Bronchial epithelial cell (primary cell): ENCODE results near the gene WDR4. TPM values are rescaled to one million over a fixed set of nuclear protein-coding genes. Genes with fewer than 3 reads are reported as not detected.
"Not testable (repeated sequence)": the region's sequence is repeated elsewhere in the genome, so short reads cannot be mapped to it uniquely, and the experiment has no call there.

ENCODE experiments used
- DNase-seq: peaks from one replicate; pipeline ENCODE4 v3.0.0-alpha.2; 2010; ENCODE audit warnings: low read depth
- FAIRE-seq: peaks from 2 replicates; lab custom pipeline; 2011; peaks lifted over from hg19 to GRCh38; lab: Jason Lieb, UNC
- H3K27me3 ChIP-seq: 2 replicates; pipeline ENCODE4 v1.5.1; 2011; ENCODE audit warnings: low read length; ENCODE audit not compliant: control insufficient read depth, insufficient read depth
- H3K36me3 ChIP-seq: 2 replicates; pipeline ENCODE4 v1.5.1; 2011; ENCODE audit warnings: low read length; ENCODE audit not compliant: control insufficient read depth, insufficient read depth
- H3K4me3 ChIP-seq: 2 replicates; pipeline ENCODE4 v1.5.1; 2011; ENCODE audit warnings: mild to moderate bottlenecking, low read depth, low read length, control low read depth
- total RNA-seq: library from RNA; depleted of rRNA; stranded (reverse); fragments of >200 nt; gene quantifications from 2 replicates; pipeline ENCODE4 v1.2.1, GENCODE V29; 2014
- TF ChIP-seq, protein P1 (sequence below): IDR thresholded peaks from 2 replicates; pipeline ENCODE4 v1.5.1; 2011; ENCODE audit warnings: mild to moderate bottlenecking, moderate library complexity, low read length, control low read depth, inconsistent platforms; ENCODE audit not compliant: insufficient read depth, severe bottlenecking

The WDR4 gene, protein sequence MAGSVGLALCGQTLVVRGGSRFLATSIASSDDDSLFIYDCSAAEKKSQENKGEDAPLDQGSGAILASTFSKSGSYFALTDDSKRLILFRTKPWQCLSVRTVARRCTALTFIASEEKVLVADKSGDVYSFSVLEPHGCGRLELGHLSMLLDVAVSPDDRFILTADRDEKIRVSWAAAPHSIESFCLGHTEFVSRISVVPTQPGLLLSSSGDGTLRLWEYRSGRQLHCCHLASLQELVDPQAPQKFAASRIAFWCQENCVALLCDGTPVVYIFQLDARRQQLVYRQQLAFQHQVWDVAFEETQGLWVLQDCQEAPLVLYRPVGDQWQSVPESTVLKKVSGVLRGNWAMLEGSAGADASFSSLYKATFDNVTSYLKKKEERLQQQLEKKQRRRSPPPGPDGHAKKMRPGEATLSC
- 16.3 and 28.4 TPM in 2 replicates for total RNA-seq

DNA sequence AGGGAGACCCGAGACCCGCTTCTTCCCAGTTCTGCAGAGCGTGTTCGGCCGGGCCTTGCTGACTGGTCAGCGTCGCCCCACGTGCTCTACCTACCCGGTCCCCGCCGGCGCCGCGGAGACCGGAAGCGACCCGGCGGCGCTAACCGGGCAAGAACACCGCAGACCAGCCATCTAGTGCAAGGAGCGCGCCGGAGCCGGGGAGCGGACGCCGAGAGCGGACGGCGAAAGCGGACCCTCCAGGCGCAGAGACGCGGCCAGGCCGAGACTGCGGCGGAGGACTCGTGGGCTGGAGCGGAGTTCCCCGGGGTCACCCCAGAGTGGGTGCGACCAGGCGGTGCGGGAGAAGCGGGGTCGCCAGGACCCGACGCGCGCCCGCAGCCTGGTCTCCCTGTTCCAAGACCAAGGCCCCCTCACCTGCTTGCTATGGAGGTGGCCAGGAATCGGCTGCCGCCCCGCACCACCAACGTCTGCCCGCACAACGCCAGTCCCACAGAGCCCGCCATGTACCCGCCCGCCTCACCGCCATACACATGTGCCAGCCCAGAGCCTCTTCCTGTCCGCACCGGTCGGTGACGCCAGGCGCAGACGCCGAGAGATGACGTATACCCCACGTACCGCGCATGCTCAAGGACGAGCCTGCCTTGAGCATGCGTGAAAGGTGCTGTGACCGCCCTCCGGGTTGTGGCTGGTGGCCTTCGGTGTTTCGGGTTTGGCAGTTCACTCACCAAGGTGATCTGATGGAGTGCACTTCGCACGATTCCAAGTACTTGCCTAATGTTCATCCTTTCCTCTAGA is at the start of gene WDR4:
Gene WDR4 (minus strand): TSS at position 547 of the 795 bp plus-strand sequence. CDS start 44 bp downstream, at position 503.
- peak; percentile 55 for FAIRE-seq

DNA sequence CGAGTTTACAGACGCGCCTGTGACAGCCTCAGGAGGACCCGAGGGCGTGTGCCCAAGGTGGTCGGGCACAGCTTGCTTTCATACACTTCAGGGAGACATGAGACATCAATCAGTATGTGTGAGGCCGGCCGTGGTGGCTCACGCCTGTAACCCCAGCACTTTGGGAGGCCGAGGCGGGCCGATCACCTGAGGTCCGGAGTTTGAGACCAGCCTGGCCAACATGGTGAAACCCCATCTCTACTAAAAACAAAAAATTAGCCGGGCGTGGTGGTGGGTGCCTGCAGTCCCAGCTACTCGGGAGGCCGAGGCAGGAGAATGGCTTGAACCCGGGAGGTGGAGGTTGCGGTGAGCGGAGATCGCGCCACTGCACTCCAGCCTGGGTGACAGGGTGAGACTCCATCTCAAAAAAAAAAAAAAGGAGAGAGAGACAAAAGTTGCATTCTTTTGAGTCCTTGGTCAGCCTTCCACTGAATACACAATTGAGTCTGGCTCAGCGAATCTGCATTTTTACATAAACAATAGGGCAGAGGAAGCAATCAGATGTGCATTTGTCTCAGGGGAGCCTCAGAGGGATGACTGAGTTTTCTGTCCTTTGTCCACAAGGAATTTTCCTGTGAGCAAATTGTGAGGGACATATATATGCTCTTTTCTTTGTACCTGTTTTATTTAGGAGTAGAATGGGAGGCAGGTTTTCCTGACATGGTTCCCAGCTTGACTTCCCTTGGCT is 48.3 kb upstream of the WDR4 start:
- FAIRE-seq, H3K4me3 ChIP-seq, DNase-seq: not testable (repeated sequence)

More for the DNA sequence above, at the start of gene WDR4:
- TF ChIP-seq, protein P1, sequence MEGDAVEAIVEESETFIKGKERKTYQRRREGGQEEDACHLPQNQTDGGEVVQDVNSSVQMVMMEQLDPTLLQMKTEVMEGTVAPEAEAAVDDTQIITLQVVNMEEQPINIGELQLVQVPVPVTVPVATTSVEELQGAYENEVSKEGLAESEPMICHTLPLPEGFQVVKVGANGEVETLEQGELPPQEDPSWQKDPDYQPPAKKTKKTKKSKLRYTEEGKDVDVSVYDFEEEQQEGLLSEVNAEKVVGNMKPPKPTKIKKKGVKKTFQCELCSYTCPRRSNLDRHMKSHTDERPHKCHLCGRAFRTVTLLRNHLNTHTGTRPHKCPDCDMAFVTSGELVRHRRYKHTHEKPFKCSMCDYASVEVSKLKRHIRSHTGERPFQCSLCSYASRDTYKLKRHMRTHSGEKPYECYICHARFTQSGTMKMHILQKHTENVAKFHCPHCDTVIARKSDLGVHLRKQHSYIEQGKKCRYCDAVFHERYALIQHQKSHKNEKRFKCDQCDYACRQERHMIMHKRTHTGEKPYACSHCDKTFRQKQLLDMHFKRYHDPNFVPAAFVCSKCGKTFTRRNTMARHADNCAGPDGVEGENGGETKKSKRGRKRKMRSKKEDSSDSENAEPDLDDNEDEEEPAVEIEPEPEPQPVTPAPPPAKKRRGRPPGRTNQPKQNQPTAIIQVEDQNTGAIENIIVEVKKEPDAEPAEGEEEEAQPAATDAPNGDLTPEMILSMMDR, result no peak
- peak; percentile 93 for DNase-seq
- H3K27me3 ChIP-seq, result no peaks in the 10 kb centered on the region
- H3K4me3 ChIP-seq, result peak within 1 kb of the TSS; percentile 93
- H3K36me3 ChIP-seq, result peaks cover 3% of the 10 kb centered on the region

DNA sequence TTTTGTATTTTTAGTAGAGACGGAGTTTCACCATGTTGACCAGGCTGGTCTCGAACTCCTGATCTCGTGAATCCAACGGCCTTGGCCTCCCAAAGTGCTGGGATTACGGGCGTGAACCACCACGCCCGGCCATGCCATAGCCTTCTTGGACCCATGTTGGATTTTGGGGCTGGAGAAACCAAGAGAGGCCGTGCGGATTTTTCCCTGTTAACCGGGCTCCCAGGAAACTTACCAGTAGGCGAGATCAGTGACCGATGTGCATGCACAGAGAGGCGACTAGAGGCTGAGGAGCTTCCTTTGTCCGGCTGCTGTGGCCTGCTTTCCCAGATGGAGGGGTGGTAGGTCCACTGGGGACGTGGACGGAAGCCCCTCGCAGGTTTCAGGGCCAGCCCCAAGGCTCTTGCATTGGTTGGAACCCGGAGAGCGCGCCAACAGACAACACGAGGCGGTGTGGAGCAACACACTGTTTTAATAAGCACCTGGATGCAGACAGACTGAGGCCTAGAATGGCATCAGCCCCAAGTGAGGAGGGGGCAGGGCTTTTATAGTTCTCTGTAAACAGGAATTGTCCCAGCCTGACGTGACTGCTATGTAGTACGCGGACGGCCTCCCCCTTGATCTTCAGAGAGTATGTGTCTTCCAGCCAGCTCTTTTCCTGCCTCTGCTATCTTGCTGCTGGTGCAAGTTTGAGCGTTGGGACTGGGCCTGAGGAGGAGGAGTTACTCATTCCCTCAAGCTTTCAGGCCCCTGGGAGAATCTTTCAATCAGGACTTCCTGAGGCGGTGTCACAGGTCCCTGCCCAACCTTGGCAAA is 46.0 kb upstream of the WDR4 start, which contains the start of gene ERVH48-1:
Gene ERVH48-1 (minus strand): TSS at position 517 of the 813 bp plus-strand sequence. CDS start 6,624 bp downstream, outside the sequence.
- Histone ChIP-seq H3K36me3 (no peaks in the 10 kb centered on the region), H3K27me3 (no peaks in the 10 kb centered on the region), H3K4me3 (no peak within 1 kb of the TSS)
- FAIRE-seq (no peak), DNase-seq (no peak)
- TF ChIP-seq, protein P1, result no peak

More for the DNA sequence above, 48.3 kb upstream of the WDR4 start:
- H3K36me3 ChIP-seq, H3K27me3 ChIP-seq: not testable (repeated sequence)

DNA sequence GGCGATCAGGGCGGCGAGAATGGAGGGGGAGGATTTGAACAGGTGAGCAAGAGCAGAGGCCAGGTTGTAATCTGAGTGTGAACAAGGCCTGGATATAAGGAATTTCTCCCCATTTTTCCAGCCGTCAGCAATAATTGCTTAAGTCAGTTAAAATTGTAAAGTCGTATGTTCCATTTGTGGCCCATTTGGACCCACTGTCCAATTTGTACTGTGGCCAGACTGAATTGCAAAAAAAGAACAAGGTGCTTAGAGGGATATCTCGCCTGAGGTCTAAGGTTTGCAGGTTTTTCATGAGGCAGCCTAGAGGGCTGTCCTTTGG is 45.1 kb upstream of the WDR4 start:
- Histone ChIP-seq H3K36me3 (no peaks in the 10 kb centered on the region), H3K4me3 (no peak overlapping the region), H3K27me3 (no peaks in the 10 kb centered on the region)
- FAIRE-seq (no peak), DNase-seq (no peak)
- TF ChIP-seq, protein P1, result no peak

DNA sequence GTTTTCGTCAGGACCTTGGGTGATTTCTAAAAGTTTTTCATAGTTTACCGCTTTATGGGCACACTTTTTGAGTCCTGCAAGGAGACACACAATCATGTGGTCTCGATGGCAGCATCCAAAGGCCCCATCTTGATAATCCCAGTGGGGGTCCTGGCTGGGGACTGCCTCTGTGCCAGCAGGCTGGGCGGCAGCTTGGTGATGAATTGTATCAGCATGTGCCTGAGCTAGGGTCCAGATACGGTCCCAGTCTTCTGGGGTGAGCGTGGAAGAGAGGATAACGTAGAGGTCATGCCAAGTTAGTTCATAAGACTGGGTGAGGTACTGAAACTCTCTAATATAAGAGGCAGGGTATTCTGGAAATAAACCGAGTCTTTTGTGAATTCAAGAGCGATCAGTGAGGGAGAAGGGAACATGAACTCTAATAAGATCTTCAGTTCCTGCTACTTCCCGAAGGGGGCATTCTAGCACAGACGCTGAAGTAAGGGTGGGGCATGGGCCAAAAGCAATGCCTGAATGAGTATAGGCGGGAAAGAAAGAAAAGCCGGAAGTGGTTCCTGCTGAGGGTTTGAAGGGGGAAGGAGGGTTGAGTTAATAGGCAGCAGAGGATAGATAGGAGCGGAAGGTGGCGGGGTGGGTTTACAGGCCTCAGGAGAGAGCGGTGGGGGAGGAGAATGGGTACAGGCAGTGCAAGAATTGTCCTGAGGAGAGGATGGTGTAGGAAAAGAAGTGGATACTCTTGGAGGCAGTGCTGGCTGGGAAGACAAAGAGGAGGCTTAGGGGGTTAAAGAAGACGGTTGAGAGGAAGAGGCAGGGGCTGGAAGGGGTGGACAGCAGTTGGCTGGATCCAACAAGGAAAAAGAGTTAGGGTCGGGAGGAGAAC is 44.5 kb upstream of the WDR4 start:
- H3K36me3 ChIP-seq, result no peaks in the 10 kb centered on the region
- TF ChIP-seq, protein P1, result peak; percentile 85
- no peak overlapping the region for H3K4me3 ChIP-seq
- no peaks in the 10 kb centered on the region for H3K27me3 ChIP-seq
- FAIRE-seq, result no peak
- peak; percentile 81 for DNase-seq
